Spleen (tissue), 11 donors: ENCODE results near the gene TMEM132C. TPM values are rescaled to one million over a fixed set of nuclear protein-coding genes. Genes with fewer than 3 reads are reported as not detected.

ENCODE experiments used
- DNase-seq: peaks from one replicate; pipeline ENCODE4 v3.0.0-alpha.2; 2020
- H3K27ac ChIP-seq, 8 donors: fragments of 200-600 bp; sonication (generic) in 7 of 8; 1 replicate in 4 of 8; 2 replicates in 4 of 8; pipeline versions ENCODE4 v1.5.0 to v1.8.0; 2016 to 2021; ENCODE audit warnings: inconsistent platforms in 4 of 8, mild to moderate bottlenecking in 4 of 8, moderate library complexity in 1 of 8
- H3K27me3 ChIP-seq, 7 donors: fragments of 200-600 bp; sonication (generic) in 6 of 7; replicated peaks in 1 of 7; 1 replicate in 4 of 7; 2 replicates in 3 of 7; pipeline versions ENCODE4 v1.5.0 to v1.8.0; 2016 to 2021; ENCODE audit warnings: inconsistent platforms in 3 of 7, mild to moderate bottlenecking in 1 of 7
- H3K36me3 ChIP-seq, 6 donors: fragments of 200-600 bp; sonication (generic) in 5 of 6; 1 replicate in 4 of 6; 2 replicates in 2 of 6; pipeline versions ENCODE4 v1.5.0 to v1.8.0; 2016 to 2021; ENCODE audit warnings: inconsistent platforms in 2 of 6
- H3K4me1 ChIP-seq, 6 donors: fragments of 200-600 bp; sonication (generic) in 5 of 6; 1 replicate in 3 of 6; 2 replicates in 3 of 6; pipeline versions ENCODE4 v1.5.0 to v1.8.0; 2016 to 2021; ENCODE audit warnings: inconsistent platforms in 3 of 6
- H3K4me3 ChIP-seq, 8 donors: fragments of 200-600 bp; sonication (generic) in 7 of 8; 1 replicate in 4 of 8; 2 replicates in 4 of 8; pipeline versions ENCODE4 v1.5.0 to v1.8.0; 2016 to 2021; ENCODE audit warnings: inconsistent platforms in 4 of 8, mild to moderate bottlenecking in 4 of 8, moderate library complexity in 2 of 8
- H3K9me3 ChIP-seq, 8 donors: fragments of 200-600 bp; sonication (generic) in 7 of 8; 1 replicate in 4 of 8; 2 replicates in 4 of 8; pipeline versions ENCODE4 v1.5.0 to v1.8.0; 2016 to 2021; ENCODE audit warnings: inconsistent platforms in 4 of 8
- POLR2A ChIP-seq, 3 donors: fragments of 450-650 bp; IDR thresholded peaks; one replicate each; pipeline ENCODE4 v1.5.1; 2017; ENCODE audit warnings: antibody characterized with exemption in 3 of 3, mild to moderate bottlenecking in 1 of 3
- POLR2AphosphoS5 ChIP-seq, 3 donors: sonication (generic); formaldehyde crosslinking; IDR thresholded peaks; one replicate each; pipeline ENCODE4 v1.5.1; 2017; ENCODE audit warnings: antibody characterized with exemption in 3 of 3
- WGBS, 5 donors: extraction: QIAGEN DNeasy Blood & Tissue Kit in 3 of 5; methylation state at CpG; one replicate each; pipeline versions ENCODE4 v1.1.5 to v1.1.7; 2013 to 2018; 5-methylcytosine and 5-hydroxymethylcytosine counted together
- intact Hi-C: fragments of 100-400 bp; cut with DNase I; formaldehyde crosslinking; loops from one replicate; pipeline ENCODE4 v1.15.0; 2023; ENCODE audit warnings: low total_unique reads
- polyA plus RNA-seq, 3 donors: library from polyadenylated mRNA; stranded (reverse); fragments of 200-250 nt; gene quantifications; one replicate each; pipeline ENCODE4 v1.2.1, GENCODE V29; 2013
- total RNA-seq, 7 donors: library from RNA; depleted of rRNA in 3 of 7; stranded (reverse); fragments of >200 nt in 3 of 7; fragmentation: NEBNext Ultra II Directional in 4 of 7; extraction: Animal tissue kit (Norgen Biotek cat#: 25700) in 4 of 7; gene quantifications; one replicate each; pipeline versions ENCODE4 v1.1.0 to v1.2.1, GENCODE V29; 2016 to 2021
- TF ChIP-seq, protein P1 (sequence below), 11 experiments: fragments of 200-600 bp in 7 of 11; fragments of 450-650 bp in 4 of 11; sonication (generic) in 4 of 11; IDR thresholded peaks in 8 of 11; conservative IDR thresholded peaks in 3 of 11; 1 replicate in 7 of 11; 2 replicates in 4 of 11; pipeline versions ENCODE4 v1.4.0 to v1.8.0; 2016 to 2021; ENCODE audit warnings: antibody characterized with exemption in 11 of 11, inconsistent platforms in 4 of 11, mild to moderate bottlenecking in 1 of 11
- donor health status: healthy with polysubstance abuse.
- donor health status: DM: no; HTN: no; CAD: no; lungs with moderate emphysema.
- donor health status: DM: no; HTN: no; CAD: no.
- donor health status: Bipolar disorder and iron deficiency.
- donor health status: healthy.
- donor health status: DM: no; HTN: no; CAD: no.
- donor health status: DM: yes; HTN: yes; CAD: no.

Gene TMEM132C
- total and polyA plus RNA-seq, 10 donors = 0.08 to 0.83 (median 0.25) TPM; not detected in 4

DNA sequence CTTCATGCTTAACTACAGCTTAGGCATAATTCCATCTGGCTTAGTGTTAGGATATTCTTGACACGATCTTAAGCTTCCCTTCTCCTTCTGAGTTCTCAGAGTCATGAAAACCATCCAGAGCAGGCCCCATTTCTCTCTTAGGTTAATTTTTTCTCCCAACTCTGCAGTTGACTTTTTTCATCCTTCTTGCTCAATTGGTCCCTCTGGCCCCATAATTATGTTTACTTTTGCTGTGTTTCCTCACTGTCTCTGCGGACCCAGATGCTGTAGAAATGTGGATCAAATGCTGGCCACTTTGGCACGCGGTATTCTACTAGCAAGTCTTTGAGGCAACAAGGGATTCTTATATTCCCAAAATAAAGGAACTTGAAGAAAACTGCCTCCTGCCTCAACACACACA is 9.5 kb downstream of the TMEM132C start:
- no peak for TF ChIP-seq POLR2A (IDR thresholded peaks at IDR 0.05)
- TF ChIP-seq, protein P1, sequence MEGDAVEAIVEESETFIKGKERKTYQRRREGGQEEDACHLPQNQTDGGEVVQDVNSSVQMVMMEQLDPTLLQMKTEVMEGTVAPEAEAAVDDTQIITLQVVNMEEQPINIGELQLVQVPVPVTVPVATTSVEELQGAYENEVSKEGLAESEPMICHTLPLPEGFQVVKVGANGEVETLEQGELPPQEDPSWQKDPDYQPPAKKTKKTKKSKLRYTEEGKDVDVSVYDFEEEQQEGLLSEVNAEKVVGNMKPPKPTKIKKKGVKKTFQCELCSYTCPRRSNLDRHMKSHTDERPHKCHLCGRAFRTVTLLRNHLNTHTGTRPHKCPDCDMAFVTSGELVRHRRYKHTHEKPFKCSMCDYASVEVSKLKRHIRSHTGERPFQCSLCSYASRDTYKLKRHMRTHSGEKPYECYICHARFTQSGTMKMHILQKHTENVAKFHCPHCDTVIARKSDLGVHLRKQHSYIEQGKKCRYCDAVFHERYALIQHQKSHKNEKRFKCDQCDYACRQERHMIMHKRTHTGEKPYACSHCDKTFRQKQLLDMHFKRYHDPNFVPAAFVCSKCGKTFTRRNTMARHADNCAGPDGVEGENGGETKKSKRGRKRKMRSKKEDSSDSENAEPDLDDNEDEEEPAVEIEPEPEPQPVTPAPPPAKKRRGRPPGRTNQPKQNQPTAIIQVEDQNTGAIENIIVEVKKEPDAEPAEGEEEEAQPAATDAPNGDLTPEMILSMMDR (IDR thresholded peaks at IDR 0.05 in 8 of 11, conservative IDR thresholded peaks at IDR 0.05 in 3 of 11) = no peak
- TF ChIP-seq POLR2AphosphoS5 (IDR thresholded peaks at IDR 0.05) = no peak
- H3K36me3 ChIP-seq = no peaks in the 10 kb centered on the region
- H3K9me3 ChIP-seq = peaks cover 0 to 54% (median 30%) of the 10 kb centered on the region in 8 donors
- no peaks in the 10 kb centered on the region for H3K4me1 ChIP-seq
- intact Hi-C loops = no loop called here
- H3K27me3 ChIP-seq = peaks cover 0 to 2% (median 0%) of the 10 kb centered on the region in 7 donors
- DNase-seq = no peak
- no peak overlapping the region for H3K4me3 ChIP-seq
- no peak overlapping the region for H3K27ac ChIP-seq
- WGBS, 5 donors = 81 to 91% (median 88%) methylated on average over 4 of the region's 4 CpGs

DNA sequence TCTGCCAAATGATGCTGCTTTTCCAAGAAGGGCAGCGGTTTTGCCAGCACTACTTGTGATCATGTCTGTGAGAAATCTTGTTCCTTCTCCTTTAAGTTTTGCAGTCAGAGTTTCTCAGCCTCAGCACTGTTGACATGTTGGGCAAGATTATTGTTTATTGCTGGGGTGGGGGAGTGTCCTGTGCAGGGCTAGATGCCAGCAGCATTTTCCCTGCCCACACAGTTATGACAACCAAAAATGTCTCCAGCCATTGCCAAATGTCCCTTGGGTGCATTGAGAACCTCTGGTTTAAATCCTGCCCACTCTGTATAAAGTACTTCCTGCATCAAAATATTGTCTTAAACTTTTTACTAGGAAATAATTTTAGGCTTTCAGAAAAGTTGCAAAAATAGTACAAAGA is 20.0 kb downstream of the TMEM132C start:
- DNase-seq = no peak
- H3K36me3 ChIP-seq = no peaks in the 10 kb centered on the region
- WGBS, 5 donors = 62 to 86% (median 73%) methylated on average over 1 of the region's 1 CpG
- peaks cover 0 to 6% (median 0%) of the 10 kb centered on the region in 7 donors for H3K27me3 ChIP-seq
- TF ChIP-seq POLR2A (IDR thresholded peaks at IDR 0.05) (no peak), POLR2AphosphoS5 (IDR thresholded peaks at IDR 0.05) (no peak)
- TF ChIP-seq, protein P1 (IDR thresholded peaks at IDR 0.05 in 8 of 11, conservative IDR thresholded peaks at IDR 0.05 in 3 of 11) = no peak
- intact Hi-C loops = no loop called here
- peaks cover 0 to 9% (median 0%) of the 10 kb centered on the region in 8 donors for H3K9me3 ChIP-seq
- H3K27ac ChIP-seq = no peak overlapping the region
- H3K4me1 ChIP-seq = no peaks in the 10 kb centered on the region
- no peak overlapping the region for H3K4me3 ChIP-seq

DNA sequence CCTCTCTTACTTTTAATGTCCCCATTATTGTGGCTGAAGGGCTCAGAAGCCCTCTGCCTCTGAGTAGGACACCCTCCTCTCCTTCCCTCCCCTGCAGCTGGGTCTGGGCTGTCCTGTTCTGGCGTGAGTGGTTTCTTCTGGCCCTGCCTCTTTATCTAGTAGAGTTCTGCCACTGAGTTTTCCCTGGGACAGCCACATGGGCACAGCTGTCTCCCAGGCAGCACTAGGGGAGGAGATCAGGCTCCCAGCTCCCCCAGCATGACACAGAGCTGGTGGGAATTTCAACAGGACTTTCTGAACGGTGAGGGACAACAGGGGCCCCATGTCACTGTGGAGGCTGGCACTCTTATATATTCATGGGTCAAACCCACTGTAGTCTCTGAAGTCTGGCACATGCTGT is 21.4 kb downstream of the TMEM132C start:
- intact Hi-C loops = no loop called here
- DNase-seq = no peak
- 24 to 44% (median 25%) methylated on average over 2 of the region's 2 CpGs for WGBS, 5 donors

DNA sequence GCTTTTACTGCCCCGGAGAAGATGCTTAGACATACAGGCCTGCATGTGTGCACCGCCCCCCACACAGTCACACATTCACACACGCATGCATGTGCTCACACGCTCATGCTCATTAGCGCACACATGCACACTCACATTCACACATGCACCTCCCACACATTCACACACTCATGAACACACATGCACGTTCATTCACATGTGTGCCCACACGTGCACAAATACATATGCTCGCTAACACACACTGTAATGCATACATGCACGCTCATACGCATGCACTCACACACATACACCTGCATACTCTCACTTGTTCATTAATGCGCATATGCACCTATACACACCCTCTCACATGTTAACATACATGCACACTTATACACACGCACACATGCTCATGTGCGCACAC is 21.9 kb downstream of the TMEM132C start:
- TF ChIP-seq, protein P1 (IDR thresholded peaks at IDR 0.05 in 8 of 11, conservative IDR thresholded peaks at IDR 0.05 in 3 of 11) = no peak
- Histone ChIP-seq H3K36me3 (no peaks in the 10 kb centered on the region), H3K27me3 (peaks cover 0 to 7% (median 0%) of the 10 kb centered on the region in 7 donors), H3K4me1 (no peaks in the 10 kb centered on the region), H3K4me3 (no peak overlapping the region), H3K27ac (no peak overlapping the region), H3K9me3 (peaks cover 0 to under 1% (median 0%) of the 10 kb centered on the region in 8 donors)
- WGBS, 5 donors = 87 to 95% (median 90%) methylated on average over 13 of the region's 13 CpGs
- DNase-seq = no peak
- intact Hi-C loops = no loop called here

More for the DNA sequence above, 21.4 kb downstream of the TMEM132C start:
- peaks cover 0 to 6% (median 0%) of the 10 kb centered on the region in 8 donors for H3K9me3 ChIP-seq
- H3K27me3 ChIP-seq = peaks cover 0 to 6% (median 0%) of the 10 kb centered on the region in 7 donors
- H3K27ac ChIP-seq = no peak overlapping the region
- H3K4me1 ChIP-seq = no peaks in the 10 kb centered on the region
- H3K4me3 ChIP-seq = no peak overlapping the region
- no peaks in the 10 kb centered on the region for H3K36me3 ChIP-seq
- TF ChIP-seq POLR2A (IDR thresholded peaks at IDR 0.05) = no peak
- TF ChIP-seq, protein P1 (IDR thresholded peaks at IDR 0.05 in 8 of 11, conservative IDR thresholded peaks at IDR 0.05 in 3 of 11) = no peak
